Activated T-cell treated with anti-CD3 and anti-CD28 coated beads, Interleukin-2, amount 50 U/mL, for 4 hours (primary cell): ENCODE measurements around the gene DNAH1. TPM values are rescaled to one million over a fixed set of nuclear protein-coding genes. Genes with fewer than 3 reads are reported as not detected.

Experiments
- ATAC-seq, 2 donors: fragments of 200-7000 bp; cut with Tn5 transposase; one replicate each; pipeline ENCODE4 v1.10.0; 2021
- DNase-seq: peaks from one replicate; pipeline ENCODE4 v3.0.0-alpha.2; 2020
- H3K27me3 Mint-ChIP-seq: one replicate; pipeline ENCODE4 v1.8.0; 2021; ENCODE audit warnings: low read depth, mixed read lengths
- H3K36me3 Mint-ChIP-seq: one replicate; pipeline ENCODE4 v1.8.0; 2022; ENCODE audit warnings: mixed read lengths; ENCODE audit not compliant: insufficient read depth
- H3K4me1 Mint-ChIP-seq: one replicate; pipeline ENCODE4 v1.8.0; 2021; ENCODE audit warnings: low read depth, mixed read lengths
- H3K4me3 Mint-ChIP-seq: one replicate; pipeline ENCODE4 v1.8.0; 2021; ENCODE audit warnings: mild to moderate bottlenecking, moderate library complexity, mixed read lengths
- H3K9me3 Mint-ChIP-seq: one replicate; pipeline ENCODE4 v1.8.0; 2021; ENCODE audit warnings: mixed read lengths
- total RNA-seq, 3 donors: library from RNA; stranded (reverse); gene quantifications; one replicate each; pipeline ENCODE4 v1.2.1, GENCODE V29; 2021

DNAH1 gene
- total RNA-seq, 3 donors from 2014 or later = 6.4 to 8.4 (median 6.6) TPM

DNA sequence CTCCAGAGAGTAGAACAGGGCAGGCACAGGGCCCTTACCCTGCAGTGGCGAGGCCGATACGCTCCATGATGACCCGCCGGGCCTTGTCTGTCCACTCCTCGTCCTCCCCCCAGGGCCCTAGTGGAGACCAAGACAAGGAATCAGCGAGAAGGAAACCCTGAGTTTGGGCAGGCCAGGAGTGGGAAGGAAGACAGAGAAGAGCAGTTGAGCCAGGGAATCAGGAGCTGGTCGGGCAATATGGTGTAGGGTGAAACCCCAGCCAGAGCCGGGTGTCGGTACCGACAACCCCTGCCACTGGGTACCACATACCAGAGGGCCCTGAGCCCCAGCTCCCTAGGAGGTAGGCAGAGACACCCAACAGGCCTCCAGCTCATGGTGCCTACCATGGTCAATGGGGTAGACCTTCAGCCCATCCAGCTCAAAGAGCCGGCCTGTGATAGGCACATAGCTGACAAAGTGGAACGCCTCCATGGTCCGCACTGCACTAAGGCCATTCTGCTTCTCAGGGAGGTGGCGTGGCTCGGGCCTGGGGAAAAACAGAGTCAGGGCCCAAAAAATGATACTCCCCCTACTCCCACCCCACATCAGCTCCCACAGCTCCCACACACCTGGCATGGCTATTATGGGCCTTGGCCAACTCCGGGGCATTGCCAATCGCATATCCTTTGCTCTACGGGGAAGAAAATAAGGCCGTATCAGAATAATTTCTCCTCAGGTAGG lies 90.8 kb downstream of the DNAH1 start:
- Mint-ChIP-seq H3K27me3 (no peaks in the 10 kb centered on the region), H3K36me3 (peaks cover 32% of the 10 kb centered on the region), H3K4me1 (peaks cover 34% of the 10 kb centered on the region), H3K9me3 (no peaks in the 10 kb centered on the region), H3K4me3 (no peak overlapping the region)
- ATAC-seq (no peak), DNase-seq (no peak)

DNA sequence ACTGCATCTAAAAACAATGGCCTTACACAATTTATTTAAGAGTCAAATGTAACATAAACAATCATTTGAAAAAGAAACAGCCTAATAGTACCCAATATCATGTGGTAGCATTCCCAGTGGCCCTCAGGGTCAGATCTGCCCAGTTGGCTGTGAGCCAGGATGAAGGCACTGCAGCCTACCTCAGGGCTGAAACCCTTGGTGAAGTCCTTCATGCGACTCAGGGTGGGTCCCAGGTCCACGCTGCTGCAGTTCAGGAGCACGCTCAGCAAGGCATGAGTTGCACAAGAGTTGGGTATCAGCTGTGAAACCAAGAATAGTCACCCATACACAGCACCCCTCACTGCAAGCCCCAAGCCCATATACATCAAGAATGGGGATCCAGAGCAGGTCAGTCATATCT lies 91.7 kb downstream of the DNAH1 start:
- Mint-ChIP-seq H3K4me1 (peaks cover 40% of the 10 kb centered on the region), H3K9me3 (no peaks in the 10 kb centered on the region), H3K36me3 (peaks cover 28% of the 10 kb centered on the region), H3K27me3 (no peaks in the 10 kb centered on the region), H3K4me3 (peak overlapping the region; percentile 90)
- DNase-seq = no peak
- ATAC-seq = no peak

DNA sequence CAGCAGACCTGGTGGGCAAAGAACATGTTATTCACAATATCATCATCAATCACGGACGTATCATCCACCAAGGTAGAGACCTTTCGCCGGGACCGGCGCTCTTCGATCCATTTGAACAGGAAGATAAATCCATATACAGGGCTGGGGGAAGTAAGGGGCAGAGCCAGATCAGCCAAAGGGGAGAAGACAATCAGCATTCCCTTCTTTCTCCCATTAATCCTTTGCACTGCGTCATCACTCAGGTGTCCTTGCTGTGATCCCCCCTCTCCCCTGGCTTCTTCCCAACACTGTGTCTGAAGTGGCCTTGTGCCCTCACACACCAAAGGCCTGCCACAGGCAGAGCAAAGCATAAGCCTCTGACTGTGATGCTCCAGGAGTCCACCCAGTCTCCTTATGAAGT lies 92.3 kb downstream of the DNAH1 start:
- Mint-ChIP-seq H3K9me3 (no peaks in the 10 kb centered on the region), H3K4me3 (peak overlapping the region; percentile 90), H3K4me1 (peaks cover 40% of the 10 kb centered on the region), H3K36me3 (peaks cover 23% of the 10 kb centered on the region), H3K27me3 (no peaks in the 10 kb centered on the region)
- DNase-seq = no peak
- ATAC-seq = no peak

DNA sequence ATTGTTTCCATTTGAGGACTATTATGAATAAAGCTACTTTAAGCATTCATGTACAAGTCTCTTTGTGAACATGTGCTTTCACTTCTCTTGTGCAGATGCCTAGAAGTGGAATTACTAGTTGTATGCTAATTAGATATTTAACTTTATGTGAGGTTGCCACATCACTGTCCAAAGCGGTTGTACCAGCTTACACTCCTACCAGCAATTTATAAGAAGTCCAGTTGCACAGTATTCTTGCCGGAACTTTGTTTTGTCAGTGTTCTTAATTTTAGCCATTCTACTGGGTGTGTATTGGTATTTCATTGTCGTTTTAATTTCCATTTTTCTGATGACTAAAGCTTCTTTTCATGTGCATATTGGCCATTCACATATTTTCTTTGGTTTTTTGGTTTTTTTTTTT lies 99.7 kb downstream of the DNAH1 start:
- Mint-ChIP-seq H3K4me3 (no peak overlapping the region), H3K36me3 (no peaks in the 10 kb centered on the region), H3K27me3 (no peaks in the 10 kb centered on the region), H3K4me1 (peaks cover 23% of the 10 kb centered on the region), H3K9me3 (no peaks in the 10 kb centered on the region)
- ATAC-seq (no peak), DNase-seq (no peak)

DNA sequence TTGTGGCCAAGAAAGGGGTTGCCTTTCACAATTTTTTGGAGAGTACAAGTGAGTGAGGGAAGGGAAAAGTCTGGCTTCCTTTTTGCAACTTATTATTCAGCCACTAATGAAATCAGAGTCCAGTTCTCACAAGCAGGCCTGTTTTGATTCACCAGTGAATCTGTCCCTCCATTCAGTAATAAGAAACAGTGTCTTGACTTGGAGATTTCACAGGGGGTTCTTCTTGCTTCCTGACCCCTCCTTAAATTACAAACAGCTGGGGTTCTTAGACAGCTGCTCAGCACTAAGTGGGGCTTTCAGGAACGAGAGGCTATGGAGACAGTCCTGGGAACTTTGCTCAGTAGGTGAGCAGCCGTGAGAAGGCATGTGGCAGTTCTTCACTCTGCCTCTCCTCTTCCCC lies 104.3 kb downstream of the DNAH1 start:
- H3K4me3 Mint-ChIP-seq = no peak overlapping the region
- ATAC-seq (no peak), DNase-seq (no peak)
- H3K27me3 Mint-ChIP-seq = no peaks in the 10 kb centered on the region
- H3K9me3 Mint-ChIP-seq = no peaks in the 10 kb centered on the region
- H3K4me1 Mint-ChIP-seq = peaks cover 5% of the 10 kb centered on the region
- peaks cover 1% of the 10 kb centered on the region for H3K36me3 Mint-ChIP-seq

DNA sequence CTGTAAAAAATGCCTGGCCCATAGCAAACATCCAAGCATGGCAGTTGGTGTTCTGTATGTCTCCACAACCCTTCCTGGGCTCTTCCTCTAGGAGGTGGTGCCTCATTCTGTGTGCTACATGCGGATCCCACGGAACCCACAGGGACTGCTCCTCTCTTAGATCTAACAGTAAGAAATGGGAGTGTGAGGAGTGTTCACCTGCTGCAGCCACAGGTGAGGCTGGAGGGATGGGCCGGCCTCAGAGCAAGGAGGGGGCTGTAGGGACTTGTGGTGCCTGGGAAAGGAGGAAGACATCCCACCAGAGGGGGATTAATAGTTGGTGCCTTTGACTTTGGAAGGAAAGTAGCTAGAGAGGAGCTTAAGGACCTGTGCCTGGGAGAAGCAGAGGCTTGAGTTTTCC lies 106.5 kb downstream of the DNAH1 start:
- Mint-ChIP-seq H3K4me3 (no peak overlapping the region), H3K4me1 (peaks cover 4% of the 10 kb centered on the region), H3K27me3 (no peaks in the 10 kb centered on the region), H3K36me3 (peaks cover 1% of the 10 kb centered on the region), H3K9me3 (no peaks in the 10 kb centered on the region)
- ATAC-seq (no peak), DNase-seq (no peak)

DNA sequence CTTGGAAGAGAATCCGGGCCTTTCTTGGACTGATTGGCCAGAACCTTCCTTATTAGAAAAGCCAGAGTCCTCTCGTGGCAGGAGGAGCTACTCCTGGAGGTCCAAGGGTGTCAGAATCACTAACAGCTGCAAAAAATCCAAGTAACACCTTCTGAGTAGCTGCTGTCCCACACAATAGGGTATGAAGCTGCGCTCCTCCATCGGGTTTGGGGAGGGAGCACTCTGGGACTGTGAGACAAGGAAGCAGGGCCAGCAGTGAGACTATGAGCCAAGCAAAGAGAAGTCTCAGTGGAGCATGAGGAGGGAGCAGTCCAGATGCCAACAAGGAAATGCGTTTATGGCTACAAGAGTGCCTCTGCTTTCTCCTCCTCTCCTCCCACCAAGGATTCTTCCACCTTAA lies 107.1 kb downstream of the DNAH1 start:
- H3K36me3 Mint-ChIP-seq = peaks cover 1% of the 10 kb centered on the region
- H3K4me1 Mint-ChIP-seq = no peaks in the 10 kb centered on the region
- H3K9me3 Mint-ChIP-seq = no peaks in the 10 kb centered on the region
- H3K4me3 Mint-ChIP-seq = no peak overlapping the region
- DNase-seq (no peak), ATAC-seq (no peak)
- peaks cover 3% of the 10 kb centered on the region for H3K27me3 Mint-ChIP-seq

DNA sequence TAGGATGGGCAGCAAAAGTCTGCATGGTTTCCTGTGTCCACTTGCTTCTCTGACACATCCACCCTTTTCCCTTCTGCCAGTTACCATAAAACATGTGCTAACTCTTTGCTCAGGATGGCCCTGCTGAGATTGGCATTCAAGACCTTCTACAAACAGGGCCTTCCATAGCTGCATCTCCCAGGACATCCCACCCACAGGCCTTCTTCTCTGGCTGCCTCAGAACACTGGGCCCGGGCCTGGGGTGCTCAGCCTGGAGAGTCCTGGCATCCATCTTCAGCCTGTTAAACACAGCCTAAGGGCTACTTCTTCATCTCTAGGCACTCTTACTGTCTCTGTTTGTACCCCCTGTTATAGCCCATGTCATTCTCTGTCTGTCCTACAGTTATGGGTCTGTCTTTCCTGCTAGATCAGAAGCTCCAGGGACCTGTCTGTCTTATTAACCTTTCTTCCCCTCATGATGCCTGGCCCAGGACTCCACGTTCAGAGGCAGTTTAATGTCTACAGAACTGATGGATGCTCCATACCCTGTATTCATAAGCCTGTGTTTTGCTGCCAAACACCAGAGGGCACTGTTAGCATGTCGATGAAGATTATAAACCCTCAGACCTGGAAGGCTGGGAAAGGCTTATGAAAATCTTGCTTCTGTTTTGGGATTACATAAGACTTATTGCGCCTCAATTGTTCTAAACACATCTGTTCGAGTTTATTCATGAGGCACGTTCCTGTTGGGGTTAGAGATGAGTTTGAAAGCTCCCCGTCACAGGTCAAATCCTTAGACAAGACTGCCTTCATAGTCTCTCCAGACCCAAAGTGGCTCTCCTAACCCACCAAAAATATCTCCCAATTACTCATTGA lies 112.3 kb downstream of the DNAH1 start:
- Mint-ChIP-seq H3K4me3 (no peak overlapping the region), H3K36me3 (no peaks in the 10 kb centered on the region), H3K27me3 (peaks cover 3% of the 10 kb centered on the region), H3K4me1 (no peaks in the 10 kb centered on the region), H3K9me3 (no peaks in the 10 kb centered on the region)
- DNase-seq (no peak), ATAC-seq (peak; percentile 77 to 83)

DNA sequence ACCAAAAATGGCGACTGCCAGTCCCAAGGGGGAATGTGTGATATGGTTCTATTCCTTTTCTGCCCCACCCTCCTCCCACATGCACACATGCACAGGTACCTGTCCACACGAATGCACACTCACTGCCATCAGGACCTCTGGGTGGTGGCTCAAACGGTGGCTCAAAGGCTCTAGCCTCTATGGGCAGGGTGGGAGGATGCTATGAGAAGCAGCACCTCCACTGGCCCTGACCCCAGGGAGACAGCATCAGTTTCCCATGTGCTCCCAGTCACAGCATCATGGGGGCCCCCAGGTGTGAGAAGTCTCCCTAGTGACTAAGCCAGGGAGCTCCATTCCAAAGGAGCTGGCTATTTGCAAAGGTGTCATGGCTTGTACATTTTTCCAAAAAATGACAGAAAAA lies 112.9 kb downstream of the DNAH1 start:
- H3K4me1 Mint-ChIP-seq = peaks cover under 1% of the 10 kb centered on the region
- H3K4me3 Mint-ChIP-seq = no peak overlapping the region
- peaks cover 3% of the 10 kb centered on the region for H3K27me3 Mint-ChIP-seq
- ATAC-seq (no peak), DNase-seq (no peak)
- H3K36me3 Mint-ChIP-seq = no peaks in the 10 kb centered on the region
- no peaks in the 10 kb centered on the region for H3K9me3 Mint-ChIP-seq

DNA sequence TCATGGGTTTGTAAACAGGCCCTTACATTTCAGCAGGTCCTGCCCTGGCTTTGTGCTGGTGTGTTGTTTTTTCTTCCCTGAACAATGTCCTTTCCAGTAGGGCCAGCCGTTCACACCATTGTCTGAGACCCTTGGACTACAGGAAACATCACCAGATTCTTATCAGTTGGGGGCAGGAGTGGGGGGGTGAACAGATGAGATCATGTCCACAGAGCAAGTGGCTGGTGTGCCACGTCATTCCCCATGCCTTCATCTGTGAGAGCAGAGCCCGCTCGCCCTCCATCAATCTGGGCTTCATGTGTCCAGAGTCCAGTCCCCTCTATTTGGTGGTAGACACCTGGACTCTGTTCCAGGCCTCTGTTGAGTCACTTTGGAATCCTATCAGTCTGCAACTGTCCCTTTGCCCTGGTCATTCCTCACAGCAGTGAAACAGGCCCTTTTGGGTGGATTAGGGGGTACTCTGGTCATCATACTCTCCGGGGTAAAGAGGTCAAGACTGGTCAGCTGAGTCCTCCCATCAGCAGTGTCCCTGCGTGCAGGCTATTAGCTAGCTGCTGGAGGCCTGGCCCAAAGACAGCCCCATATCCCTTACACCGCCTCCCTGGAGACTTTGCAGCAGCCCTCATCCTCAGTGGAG lies 113.8 kb downstream of the DNAH1 start:
- no peaks in the 10 kb centered on the region for H3K9me3 Mint-ChIP-seq
- H3K4me3 Mint-ChIP-seq = no peak overlapping the region
- DNase-seq (no peak), ATAC-seq (no peak)
- peaks cover 3% of the 10 kb centered on the region for H3K4me1 Mint-ChIP-seq
- H3K27me3 Mint-ChIP-seq = peaks cover 3% of the 10 kb centered on the region
- H3K36me3 Mint-ChIP-seq = no peaks in the 10 kb centered on the region

DNA sequence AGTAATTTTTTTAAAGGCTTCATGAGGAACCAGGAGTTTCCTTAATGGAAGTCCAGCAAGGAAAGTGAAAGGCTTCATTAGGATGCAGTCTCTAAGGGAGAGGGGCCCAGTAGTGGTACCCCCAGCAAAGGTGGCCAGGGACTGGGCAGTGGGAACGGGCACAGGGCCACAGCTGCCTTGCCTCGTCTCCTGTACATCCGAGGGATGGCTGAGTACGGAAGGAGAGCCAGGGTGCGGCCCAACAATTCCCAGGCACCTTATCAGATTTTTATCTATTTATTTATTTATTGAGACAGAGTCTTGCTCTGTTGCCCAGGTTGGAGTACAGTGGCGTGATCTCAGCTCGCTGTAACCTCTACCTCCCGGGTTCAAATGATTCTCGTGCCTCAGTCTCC lies 114.3 kb downstream of the DNAH1 start:
- Mint-ChIP-seq H3K9me3 (no peaks in the 10 kb centered on the region), H3K4me3 (no peak overlapping the region), H3K27me3 (peaks cover 3% of the 10 kb centered on the region), H3K36me3 (no peaks in the 10 kb centered on the region), H3K4me1 (peaks cover 3% of the 10 kb centered on the region)
- DNase-seq = no peak
- ATAC-seq = no peak

DNA sequence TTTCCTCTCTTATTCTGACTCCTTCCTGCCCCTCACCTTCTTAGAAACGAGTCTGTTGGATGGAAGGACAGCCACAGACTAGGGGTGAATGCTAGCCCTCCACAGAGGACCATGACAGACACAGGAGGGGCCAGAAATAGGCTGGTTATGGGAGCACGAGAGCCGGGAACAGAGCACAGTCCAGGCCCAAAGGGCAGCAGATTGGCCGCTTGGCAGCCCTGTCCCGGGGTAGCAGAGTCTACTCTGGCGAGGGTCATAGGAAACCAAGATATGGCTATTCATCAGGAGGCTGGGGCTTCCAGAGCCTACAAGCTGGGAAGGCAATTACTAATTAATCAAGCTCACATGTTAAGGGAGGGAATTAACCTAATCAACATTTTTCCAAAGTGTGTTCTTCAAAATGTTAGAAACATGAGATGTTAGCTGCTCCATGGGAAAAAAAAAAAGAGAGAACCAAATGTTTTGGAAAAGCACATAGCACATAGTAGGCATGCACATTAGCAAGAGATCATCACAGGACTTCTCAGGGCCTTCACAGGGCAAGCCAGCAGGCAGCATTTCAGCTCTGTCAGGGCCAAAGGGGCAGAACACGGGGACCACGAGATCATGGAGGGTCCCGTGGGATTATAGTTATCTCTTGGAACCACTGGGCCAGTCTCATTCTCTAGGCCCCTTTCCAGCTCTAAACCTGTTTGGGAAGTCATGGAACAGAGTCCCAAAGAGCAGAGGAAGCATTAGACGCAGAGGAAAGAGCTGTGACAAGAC lies 115.5 kb downstream of the DNAH1 start:
- peaks cover 3% of the 10 kb centered on the region for H3K4me1 Mint-ChIP-seq
- no peaks in the 10 kb centered on the region for H3K9me3 Mint-ChIP-seq
- H3K27me3 Mint-ChIP-seq = peaks cover 3% of the 10 kb centered on the region
- H3K36me3 Mint-ChIP-seq = no peaks in the 10 kb centered on the region
- DNase-seq (no peak), ATAC-seq (no peak)
- H3K4me3 Mint-ChIP-seq = no peak overlapping the region

DNA sequence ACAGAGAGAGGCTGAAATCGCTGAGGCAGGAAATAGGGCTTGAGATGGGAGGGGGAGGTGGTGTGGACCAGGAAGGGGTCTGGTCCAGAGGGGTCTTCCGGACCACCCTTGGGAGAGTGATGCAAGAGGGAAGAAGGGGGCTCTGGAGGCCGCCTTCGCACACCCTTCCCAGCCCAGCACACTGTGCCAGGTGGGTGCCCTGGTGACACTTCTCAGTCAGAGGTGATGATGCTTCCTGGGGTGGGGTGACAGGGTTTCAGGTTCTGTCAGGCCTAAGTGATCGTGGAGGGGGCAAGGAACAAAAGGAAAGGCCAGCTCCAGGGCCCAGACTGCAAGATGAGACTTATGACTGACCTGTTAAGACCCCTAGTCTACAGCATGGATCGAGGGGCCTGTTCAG lies 116.1 kb downstream of the DNAH1 start:
- Mint-ChIP-seq H3K9me3 (no peaks in the 10 kb centered on the region), H3K36me3 (no peaks in the 10 kb centered on the region), H3K4me3 (no peak overlapping the region), H3K4me1 (peaks cover 3% of the 10 kb centered on the region), H3K27me3 (peaks cover 3% of the 10 kb centered on the region)
- ATAC-seq (no peak), DNase-seq (no peak)

DNA sequence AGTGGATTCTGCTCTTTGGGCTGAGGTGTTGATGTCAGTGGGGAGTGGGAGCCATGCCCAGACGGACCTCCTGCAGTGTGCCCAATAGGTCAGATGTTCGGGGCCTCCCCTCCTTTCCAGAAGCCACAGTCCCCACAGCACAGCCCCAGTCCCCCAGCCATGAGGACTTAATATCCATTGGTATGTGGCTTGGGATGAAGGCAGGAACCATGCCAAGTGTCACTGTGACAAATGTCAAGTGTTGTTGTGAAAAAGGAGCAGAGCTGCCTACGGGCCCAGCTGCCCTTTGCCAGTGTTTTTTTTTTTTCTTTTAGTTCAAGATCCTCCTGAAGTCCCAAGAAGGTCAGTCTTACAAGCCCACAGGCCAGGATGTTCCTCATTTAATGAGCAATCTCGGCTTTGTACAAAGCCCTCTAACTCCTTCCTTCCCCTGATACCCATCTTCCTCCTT lies 116.6 kb downstream of the DNAH1 start:
- peaks cover 3% of the 10 kb centered on the region for H3K27me3 Mint-ChIP-seq
- H3K4me1 Mint-ChIP-seq = peaks cover 3% of the 10 kb centered on the region
- H3K36me3 Mint-ChIP-seq = no peaks in the 10 kb centered on the region
- ATAC-seq (no peak), DNase-seq (no peak)
- no peak overlapping the region for H3K4me3 Mint-ChIP-seq
- H3K9me3 Mint-ChIP-seq = no peaks in the 10 kb centered on the region
